NT2/D1 (cell line): ENCODE data around the gene PLB1.

ENCODE experiments used
- YY1 ChIP-seq: IDR thresholded peaks from 2 replicates; pipeline ENCODE4 v1.6.1; 2011; ENCODE audit not compliant: insufficient read length, insufficient read depth
- ZNF274 ChIP-seq: IDR thresholded peaks from 2 replicates; pipeline ENCODE4 v1.6.1; 2011; ENCODE audit warnings: mild to moderate bottlenecking, low read depth, low read length

DNA sequence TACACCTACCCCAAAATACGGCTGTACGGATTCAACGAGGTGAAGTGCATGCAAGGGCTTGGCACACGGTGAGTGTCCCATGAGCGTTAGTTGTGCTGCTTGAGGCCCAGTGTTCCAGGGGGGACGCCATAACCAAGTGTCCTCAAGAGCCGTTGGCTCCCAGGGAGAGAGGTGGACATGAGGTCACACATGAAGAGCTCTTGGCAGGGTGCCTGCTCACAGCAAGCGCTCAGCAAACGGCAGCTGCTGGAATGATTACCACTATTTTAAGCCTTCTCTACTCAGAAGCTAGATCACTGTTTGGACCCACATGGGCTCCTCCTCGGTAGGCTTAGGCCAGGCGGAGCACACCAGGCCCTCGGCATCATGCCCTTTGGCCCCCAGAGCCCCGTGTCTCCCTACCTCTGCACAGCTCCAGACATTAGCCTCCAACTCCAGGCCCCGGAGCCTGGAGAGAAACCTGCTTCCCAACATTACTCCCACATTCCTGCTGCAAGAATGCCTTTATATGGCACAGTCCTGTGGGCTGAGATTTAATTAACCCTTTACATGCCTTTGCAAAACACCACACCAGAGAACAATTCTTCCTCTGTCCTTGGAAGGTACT is 187.3 kb downstream of the PLB1 start:
- TF ChIP-seq ZNF274 (no peak), YY1 (no peak)
